Activated CD4-positive, alpha-beta T cell treated with anti-CD3 and anti-CD28 coated beads, Interleukin-10, Interleukin-2, amounts not matched to agents 100 ng/mL and 50 ng/mL, durations not matched to agents 16 hours and 8 hours (primary cell): ENCODE data around the gene ZNF613.
"Not testable (repeated sequence)": the region's sequence is repeated elsewhere in the genome, so short reads cannot be mapped to it uniquely, and the experiment has no call there.

Experiments
- DNase-seq: peaks from one replicate; pipeline ENCODE4 v3.0.0-alpha.2; 2020

ZNF613 gene

GRCh38 chr19:51944798-51945552, 17.7 kb downstream of the ZNF613 start:
- DNase-seq, result no peak

GRCh38 chr19:51946602-51947001, 19.3 kb downstream of the ZNF613 start:
- no peak for DNase-seq

- DNase-seq, result no peak
These were observed 21.7 kb downstream of the ZNF613 start for GRCh38 chr19:51948975-51949374.

GRCh38 chr19:51957846-51958245, 30.6 kb downstream of the ZNF613 start:
- not testable (repeated sequence) for DNase-seq

GRCh38 chr19:51959791-51960190, 32.5 kb downstream of the ZNF613 start:
- no peak for DNase-seq

- DNase-seq, result not testable (repeated sequence)
These were observed 33.5 kb downstream of the ZNF613 start for GRCh38 chr19:51960621-51961233.

GRCh38 chr19:51965583-51965982, 38.3 kb downstream of the ZNF613 start:
- no peak for DNase-seq

GRCh38 chr19:51970718-51971117, 43.4 kb downstream of the ZNF613 start:
- no peak for DNase-seq

GRCh38 chr19:51971624-51972023, 44.4 kb downstream of the ZNF613 start:
- no peak for DNase-seq

- DNase-seq, result not testable (repeated sequence)
These were observed 48.5 kb downstream of the ZNF613 start for GRCh38 chr19:51975787-51976186.

- DNase-seq, result no peak
These were observed 49.6 kb downstream of the ZNF613 start for GRCh38 chr19:51976852-51977251.

GRCh38 chr19:51977346-51977745, 50.1 kb downstream of the ZNF613 start:
- no peak for DNase-seq

- peak; percentile 0 for DNase-seq
These were observed 51.6 kb downstream of the ZNF613 start for GRCh38 chr19:51978882-51979281.

- DNase-seq, result no peak
These were observed 53.0 kb downstream of the ZNF613 start for GRCh38 chr19:51980116-51980736.

GRCh38 chr19:51980926-51981325, 53.7 kb downstream of the ZNF613 start:
- not testable (repeated sequence) for DNase-seq

GRCh38 chr19:51983361-51983760, 56.1 kb downstream of the ZNF613 start:
- no peak for DNase-seq

- DNase-seq, result peak; percentile 92
These were observed 59.3 kb downstream of the ZNF613 start, which contains the start of gene ZNF350 for GRCh38 chr19:51986309-51987291. ZNF350 (minus strand) TSS chr19:51986840; CDS start chr19:51974360, 12,480 bp downstream.

- no peak for DNase-seq
These were observed 66.2 kb downstream of the ZNF613 start for GRCh38 chr19:51993422-51993821.

- DNase-seq, result no peak
These were observed 66.9 kb downstream of the ZNF613 start for GRCh38 chr19:51994048-51994644.
